Spleen (tissue), 7 donors: ENCODE measurements around the gene CIC.

ENCODE experiments used
- POLR2A ChIP-seq, 3 donors: fragments of 450-650 bp; IDR thresholded peaks; one replicate each; pipeline ENCODE4 v1.5.1; 2017; ENCODE audit warnings: antibody characterized with exemption in 3 of 3, mild to moderate bottlenecking in 1 of 3
- POLR2AphosphoS5 ChIP-seq, 3 donors: sonication (generic); formaldehyde crosslinking; IDR thresholded peaks; one replicate each; pipeline ENCODE4 v1.5.1; 2017; ENCODE audit warnings: antibody characterized with exemption in 3 of 3
- TF ChIP-seq, protein P1 (sequence below), 11 experiments: fragments of 200-600 bp in 7 of 11; fragments of 450-650 bp in 4 of 11; sonication (generic) in 4 of 11; IDR thresholded peaks in 8 of 11; conservative IDR thresholded peaks in 3 of 11; 1 replicate in 7 of 11; 2 replicates in 4 of 11; pipeline versions ENCODE4 v1.4.0 to v1.8.0; 2016 to 2021; ENCODE audit warnings: antibody characterized with exemption in 11 of 11, inconsistent platforms in 4 of 11, mild to moderate bottlenecking in 1 of 11
- donor health status: DM: no; HTN: no; CAD: no; lungs with moderate emphysema.
- donor health status: DM: no; HTN: no; CAD: no.
- donor health status: DM: no; HTN: no; CAD: no.

GRCh38 chr19:42228641-42229040, 40.4 kb upstream of the CIC start:
- TF ChIP-seq POLR2AphosphoS5 (IDR thresholded peaks at IDR 0.05) = no peak
- TF ChIP-seq, protein P1, sequence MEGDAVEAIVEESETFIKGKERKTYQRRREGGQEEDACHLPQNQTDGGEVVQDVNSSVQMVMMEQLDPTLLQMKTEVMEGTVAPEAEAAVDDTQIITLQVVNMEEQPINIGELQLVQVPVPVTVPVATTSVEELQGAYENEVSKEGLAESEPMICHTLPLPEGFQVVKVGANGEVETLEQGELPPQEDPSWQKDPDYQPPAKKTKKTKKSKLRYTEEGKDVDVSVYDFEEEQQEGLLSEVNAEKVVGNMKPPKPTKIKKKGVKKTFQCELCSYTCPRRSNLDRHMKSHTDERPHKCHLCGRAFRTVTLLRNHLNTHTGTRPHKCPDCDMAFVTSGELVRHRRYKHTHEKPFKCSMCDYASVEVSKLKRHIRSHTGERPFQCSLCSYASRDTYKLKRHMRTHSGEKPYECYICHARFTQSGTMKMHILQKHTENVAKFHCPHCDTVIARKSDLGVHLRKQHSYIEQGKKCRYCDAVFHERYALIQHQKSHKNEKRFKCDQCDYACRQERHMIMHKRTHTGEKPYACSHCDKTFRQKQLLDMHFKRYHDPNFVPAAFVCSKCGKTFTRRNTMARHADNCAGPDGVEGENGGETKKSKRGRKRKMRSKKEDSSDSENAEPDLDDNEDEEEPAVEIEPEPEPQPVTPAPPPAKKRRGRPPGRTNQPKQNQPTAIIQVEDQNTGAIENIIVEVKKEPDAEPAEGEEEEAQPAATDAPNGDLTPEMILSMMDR (IDR thresholded peaks at IDR 0.05 in 8 of 11, conservative IDR thresholded peaks at IDR 0.05 in 3 of 11) = no peak
- TF ChIP-seq POLR2A (IDR thresholded peaks at IDR 0.05) = no peak
